GM23338 (cell line): ENCODE data around the gene ACOXL. TPM values are rescaled to one million over a fixed set of nuclear protein-coding genes. Genes with fewer than 3 reads are reported as not detected.

Experiments
- ATAC-seq: fragments of 200-7000 bp; cut with Tn5 transposase; 3 replicates; pipeline ENCODE4 v1.9.1; 2020
- DNase-seq: peaks from one replicate; pipeline ENCODE4 v3.0.0-alpha.2; 2015; ENCODE audit warnings: low spot score
- H2AFZ ChIP-seq: fragments of 200-600 bp; sonication (generic); 2 replicates; pipeline ENCODE4 v1.8.0; 2016; ENCODE audit warnings: antibody characterized with exemption, mild to moderate bottlenecking, moderate library complexity
- H3F3A ChIP-seq: fragments of 200-600 bp; sonication (generic); replicated peaks from 2 replicates; pipeline ENCODE4 v1.8.0; 2017; ENCODE audit warnings: antibody characterized with exemption, mixed run types, low read depth
- H3K27ac ChIP-seq: fragments of 200-600 bp; sonication (generic); 2 replicates; pipeline ENCODE4 v1.6.1; 2016; ENCODE audit warnings: low read depth
- H3K27me3 ChIP-seq: fragments of 200-600 bp; sonication (generic); 2 replicates; pipeline ENCODE4 v1.8.0; 2016; ENCODE audit warnings: mild to moderate bottlenecking, mixed run types, moderate library complexity; ENCODE audit not compliant: insufficient read depth
- H3K36me3 ChIP-seq: fragments of 200-600 bp; sonication (generic); 2 replicates; pipeline ENCODE4 v1.8.0; 2016; ENCODE audit warnings: mild to moderate bottlenecking; ENCODE audit not compliant: insufficient read depth
- H3K4me1 ChIP-seq: fragments of 200-600 bp; sonication (generic); 2 replicates; pipeline ENCODE4 v1.8.0; 2016; ENCODE audit warnings: mild to moderate bottlenecking, moderate library complexity; ENCODE audit not compliant: insufficient read depth
- H3K4me2 ChIP-seq: fragments of 200-600 bp; sonication (generic); 2 replicates; pipeline ENCODE4 v1.7.1; 2017; ENCODE audit warnings: mixed run types
- H3K4me3 ChIP-seq: fragments of 200-600 bp; sonication (generic); 2 replicates; pipeline ENCODE4 v1.6.1; 2016; ENCODE audit warnings: mixed run types
- H3K79me2 ChIP-seq: fragments of 200-600 bp; sonication (generic); replicated peaks from 2 replicates; pipeline ENCODE4 v1.8.0; 2017; ENCODE audit warnings: mild to moderate bottlenecking; ENCODE audit not compliant: insufficient read depth
- H3K9me2 ChIP-seq: fragments of 200-600 bp; sonication (generic); 2 replicates; pipeline ENCODE4 v1.8.0; 2017; ENCODE audit not compliant: insufficient read depth
- H4K20me1 ChIP-seq: fragments of 200-600 bp; sonication (generic); replicated peaks from 2 replicates; pipeline ENCODE4 v1.8.0; 2017; ENCODE audit warnings: mild to moderate bottlenecking; ENCODE audit not compliant: insufficient read depth
- H3K27ac Mint-ChIP-seq: 2 replicates; pipeline ENCODE4 v1.8.0; 2020; ENCODE audit warnings: inconsistent platforms, mild to moderate bottlenecking, moderate library complexity, mixed read lengths
- H3K27me3 Mint-ChIP-seq: 3 replicates; pipeline ENCODE4 v1.8.0; 2022; ENCODE audit warnings: low read depth, mild to moderate bottlenecking, moderate library complexity, mixed read lengths, inconsistent platforms; ENCODE audit not compliant: insufficient read depth, poor library complexity
- H3K36me3 Mint-ChIP-seq: 3 replicates; pipeline ENCODE4 v1.8.0; 2021; ENCODE audit warnings: low read depth, mild to moderate bottlenecking, inconsistent platforms, moderate library complexity, mixed read lengths
- H3K4me1 Mint-ChIP-seq: 3 replicates; pipeline ENCODE4 v1.8.0; 2020; ENCODE audit warnings: mild to moderate bottlenecking, inconsistent platforms, mixed read lengths
- H3K4me3 Mint-ChIP-seq: 3 replicates; pipeline ENCODE4 v1.8.0; 2021; ENCODE audit warnings: moderate library complexity, mild to moderate bottlenecking, inconsistent platforms, mixed read lengths
- H3K9me3 Mint-ChIP-seq: 3 replicates; pipeline ENCODE4 v1.8.0; 2020; ENCODE audit warnings: moderate library complexity, mild to moderate bottlenecking, inconsistent platforms, mixed read lengths
- CREB1 ChIP-seq: fragments of 250-450 bp; sonication (Bioruptor Pico); IDR thresholded peaks from 2 replicates; pipeline ENCODE4 v1.5.0; 2020; ENCODE audit warnings: low read depth, mild to moderate bottlenecking, moderate library complexity
- EZH2phosphoT487 ChIP-seq: fragments of 200-600 bp; sonication (generic); IDR thresholded peaks from one replicate; pipeline ENCODE4 v1.8.1; 2018; ENCODE audit warnings: antibody characterized with exemption; ENCODE audit not compliant: unreplicated experiment
- NANOG ChIP-seq: IDR thresholded peaks from 2 replicates; pipeline ENCODE4 v1.6.1; 2016; ENCODE audit warnings: antibody characterized with exemption, borderline replicate concordance
- STAT1 ChIP-seq: IDR thresholded peaks from one replicate; pipeline ENCODE4 v1.6.1; 2016; ENCODE audit warnings: antibody characterized with exemption; ENCODE audit not compliant: unreplicated experiment
- ZNF114 ChIP-seq: fragments of 250-450 bp; sonication (Bioruptor Pico); IDR thresholded peaks from 2 replicates; pipeline ENCODE4 v1.5.0; 2020; ENCODE audit warnings: mild to moderate bottlenecking, moderate library complexity
- ZNF331 ChIP-seq: fragments of 250-450 bp; sonication (Bioruptor Pico); IDR thresholded peaks from 2 replicates; pipeline ENCODE4 v1.5.0; 2020; ENCODE audit warnings: low read depth, mild to moderate bottlenecking, moderate library complexity
- polyA plus RNA-seq: library from polyadenylated mRNA; unstranded; fragments of >200 nt; fragmentation: Nextera tagmentation; extraction: Ambion mirVana; gene quantifications from 2 replicates; pipeline ENCODE4 v1.2.1, GENCODE V29; 2016
- total RNA-seq: library from RNA; depleted of rRNA; stranded (reverse); fragments of >200 nt; shearing (Covaris generic); gene quantifications from 2 replicates; pipeline ENCODE4 v1.2.3, GENCODE V29; 2014
- TF ChIP-seq, protein P1 (sequence below), 2 experiments: fragments of 200-600 bp in 1 of 2; sonication (generic) in 1 of 2; conservative IDR thresholded peaks; 2 replicates each; pipeline versions ENCODE4 v1.5.1 to v1.6.1; 2016 to 2017; ENCODE audit warnings: antibody characterized with exemption in 2 of 2, low read depth in 2 of 2, mild to moderate bottlenecking in 2 of 2, moderate library complexity in 1 of 2
- TF ChIP-seq, protein P2 (sequence below): IDR thresholded peaks from 2 replicates; pipeline ENCODE4 v1.6.1; 2016; ENCODE audit warnings: antibody characterized with exemption
- TF ChIP-seq, protein P3 (sequence below): IDR thresholded peaks from one replicate; pipeline ENCODE4 v1.6.1; 2018; ENCODE audit warnings: antibody characterized with exemption; ENCODE audit not compliant: unreplicated experiment
- TF ChIP-seq, protein P4 (sequence below): fragments of 250-450 bp; sonication (Bioruptor Pico); IDR thresholded peaks from 2 replicates; pipeline ENCODE4 v1.5.0; 2020; ENCODE audit warnings: mild to moderate bottlenecking, moderate library complexity

The ACOXL gene
- total and polyA plus RNA-seq, 2 experiments from 2014 or later, result 9.0 to 14.7 TPM

DNA sequence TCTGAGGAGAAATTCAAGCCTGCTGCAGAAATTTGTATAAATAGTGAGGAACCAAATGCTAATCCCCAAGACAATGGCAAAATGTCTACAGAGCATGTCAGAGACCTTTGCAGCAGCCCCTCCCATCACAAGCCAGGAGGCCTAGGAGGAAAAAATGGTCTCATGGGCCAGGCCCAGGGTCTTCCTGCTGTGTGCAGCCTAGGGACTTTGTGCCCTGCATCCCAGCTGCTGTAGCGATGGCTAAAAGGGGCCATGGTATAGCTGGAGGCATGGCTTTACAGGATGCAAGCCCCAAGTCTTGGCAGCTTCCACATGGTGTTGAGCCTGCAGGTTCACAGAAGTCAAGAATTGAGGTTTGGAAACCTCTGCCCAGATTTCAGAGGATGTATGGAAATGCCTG lies 197.2 kb downstream of the ACOXL start:
- Histone ChIP-seq H3K9me2 (0 out of 2 replicates have a peak, but pooled peaks cover 2% of the 10 kb centered on the region), H3K4me2 (no peak overlapping the region), H3K27me3 (no peaks in the 10 kb centered on the region), H3K36me3 (0 out of 2 replicates have a peak, but pooled peaks cover 3% of the 10 kb centered on the region), H3K4me1 (no peaks in the 10 kb centered on the region), H2AFZ (no peak overlapping the region), H3K79me2 (no peaks in the 10 kb centered on the region), H3K27ac (no peak overlapping the region), H3K4me3 (no peak overlapping the region), H4K20me1 (no peaks in the 10 kb centered on the region), H3F3A (no peaks in the 10 kb centered on the region)
- peaks cover 40% of the 10 kb centered on the region for H3K36me3 Mint-ChIP-seq
- TF ChIP-seq CREB1 (CRISPR knock-in tag) (no peak), ZNF114 (no peak), NANOG (no peak)
- TF ChIP-seq, protein P1, sequence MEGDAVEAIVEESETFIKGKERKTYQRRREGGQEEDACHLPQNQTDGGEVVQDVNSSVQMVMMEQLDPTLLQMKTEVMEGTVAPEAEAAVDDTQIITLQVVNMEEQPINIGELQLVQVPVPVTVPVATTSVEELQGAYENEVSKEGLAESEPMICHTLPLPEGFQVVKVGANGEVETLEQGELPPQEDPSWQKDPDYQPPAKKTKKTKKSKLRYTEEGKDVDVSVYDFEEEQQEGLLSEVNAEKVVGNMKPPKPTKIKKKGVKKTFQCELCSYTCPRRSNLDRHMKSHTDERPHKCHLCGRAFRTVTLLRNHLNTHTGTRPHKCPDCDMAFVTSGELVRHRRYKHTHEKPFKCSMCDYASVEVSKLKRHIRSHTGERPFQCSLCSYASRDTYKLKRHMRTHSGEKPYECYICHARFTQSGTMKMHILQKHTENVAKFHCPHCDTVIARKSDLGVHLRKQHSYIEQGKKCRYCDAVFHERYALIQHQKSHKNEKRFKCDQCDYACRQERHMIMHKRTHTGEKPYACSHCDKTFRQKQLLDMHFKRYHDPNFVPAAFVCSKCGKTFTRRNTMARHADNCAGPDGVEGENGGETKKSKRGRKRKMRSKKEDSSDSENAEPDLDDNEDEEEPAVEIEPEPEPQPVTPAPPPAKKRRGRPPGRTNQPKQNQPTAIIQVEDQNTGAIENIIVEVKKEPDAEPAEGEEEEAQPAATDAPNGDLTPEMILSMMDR (conservative IDR thresholded peaks at IDR 0.05; ENCODE audit: low read depth in 2 of 2), result no peak
- TF ChIP-seq, protein P2, sequence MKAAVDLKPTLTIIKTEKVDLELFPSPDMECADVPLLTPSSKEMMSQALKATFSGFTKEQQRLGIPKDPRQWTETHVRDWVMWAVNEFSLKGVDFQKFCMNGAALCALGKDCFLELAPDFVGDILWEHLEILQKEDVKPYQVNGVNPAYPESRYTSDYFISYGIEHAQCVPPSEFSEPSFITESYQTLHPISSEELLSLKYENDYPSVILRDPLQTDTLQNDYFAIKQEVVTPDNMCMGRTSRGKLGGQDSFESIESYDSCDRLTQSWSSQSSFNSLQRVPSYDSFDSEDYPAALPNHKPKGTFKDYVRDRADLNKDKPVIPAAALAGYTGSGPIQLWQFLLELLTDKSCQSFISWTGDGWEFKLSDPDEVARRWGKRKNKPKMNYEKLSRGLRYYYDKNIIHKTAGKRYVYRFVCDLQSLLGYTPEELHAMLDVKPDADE, result no peak
- H3K4me1 Mint-ChIP-seq, result no peaks in the 10 kb centered on the region
- H3K27ac Mint-ChIP-seq, result no peak overlapping the region
- ATAC-seq, result no peak
- H3K4me3 Mint-ChIP-seq, result no peak overlapping the region
- H3K27me3 Mint-ChIP-seq, result peaks cover 2% of the 10 kb centered on the region
- H3K9me3 Mint-ChIP-seq, result peaks cover 32% of the 10 kb centered on the region
- DNase-seq, result no peak

DNA sequence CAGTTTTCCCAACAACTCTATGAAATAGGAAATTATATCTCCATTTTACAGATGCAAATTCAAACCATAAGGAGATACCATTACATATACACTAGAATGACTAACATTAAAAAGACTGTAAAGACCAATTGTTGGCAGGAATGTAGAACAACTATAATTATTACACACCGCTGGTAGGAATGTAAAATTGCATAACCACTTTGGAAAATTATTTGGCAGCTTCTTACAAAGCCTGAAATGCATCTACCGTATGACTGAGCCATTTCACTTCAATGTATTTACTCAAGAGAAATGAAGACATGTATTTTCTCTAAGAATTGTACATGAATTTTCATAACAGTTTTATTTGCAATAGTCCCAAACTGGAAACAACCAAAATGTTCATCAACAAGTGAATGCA lies 199.3 kb downstream of the ACOXL start:
- Histone ChIP-seq H3K4me3 (no peak overlapping the region), H3K27ac (no peak overlapping the region), H3K9me2 (0 out of 2 replicates have a peak, but pooled peaks cover 2% of the 10 kb centered on the region), H2AFZ (no peak overlapping the region), H3K79me2 (no peaks in the 10 kb centered on the region), H3F3A (no peaks in the 10 kb centered on the region), H3K36me3 (0 out of 2 replicates have a peak, but pooled peaks cover 3% of the 10 kb centered on the region), H4K20me1 (no peaks in the 10 kb centered on the region), H3K4me1 (no peaks in the 10 kb centered on the region), H3K27me3 (no peaks in the 10 kb centered on the region), H3K4me2 (no peak overlapping the region)
- no peak for ATAC-seq
- Mint-ChIP-seq H3K36me3 (peaks cover 40% of the 10 kb centered on the region), H3K27me3 (peaks cover 3% of the 10 kb centered on the region), H3K27ac (no peak overlapping the region), H3K9me3 (peaks cover 32% of the 10 kb centered on the region), H3K4me3 (no peak overlapping the region), H3K4me1 (no peaks in the 10 kb centered on the region)
- DNase-seq, result no peak
- TF ChIP-seq, protein P3, sequence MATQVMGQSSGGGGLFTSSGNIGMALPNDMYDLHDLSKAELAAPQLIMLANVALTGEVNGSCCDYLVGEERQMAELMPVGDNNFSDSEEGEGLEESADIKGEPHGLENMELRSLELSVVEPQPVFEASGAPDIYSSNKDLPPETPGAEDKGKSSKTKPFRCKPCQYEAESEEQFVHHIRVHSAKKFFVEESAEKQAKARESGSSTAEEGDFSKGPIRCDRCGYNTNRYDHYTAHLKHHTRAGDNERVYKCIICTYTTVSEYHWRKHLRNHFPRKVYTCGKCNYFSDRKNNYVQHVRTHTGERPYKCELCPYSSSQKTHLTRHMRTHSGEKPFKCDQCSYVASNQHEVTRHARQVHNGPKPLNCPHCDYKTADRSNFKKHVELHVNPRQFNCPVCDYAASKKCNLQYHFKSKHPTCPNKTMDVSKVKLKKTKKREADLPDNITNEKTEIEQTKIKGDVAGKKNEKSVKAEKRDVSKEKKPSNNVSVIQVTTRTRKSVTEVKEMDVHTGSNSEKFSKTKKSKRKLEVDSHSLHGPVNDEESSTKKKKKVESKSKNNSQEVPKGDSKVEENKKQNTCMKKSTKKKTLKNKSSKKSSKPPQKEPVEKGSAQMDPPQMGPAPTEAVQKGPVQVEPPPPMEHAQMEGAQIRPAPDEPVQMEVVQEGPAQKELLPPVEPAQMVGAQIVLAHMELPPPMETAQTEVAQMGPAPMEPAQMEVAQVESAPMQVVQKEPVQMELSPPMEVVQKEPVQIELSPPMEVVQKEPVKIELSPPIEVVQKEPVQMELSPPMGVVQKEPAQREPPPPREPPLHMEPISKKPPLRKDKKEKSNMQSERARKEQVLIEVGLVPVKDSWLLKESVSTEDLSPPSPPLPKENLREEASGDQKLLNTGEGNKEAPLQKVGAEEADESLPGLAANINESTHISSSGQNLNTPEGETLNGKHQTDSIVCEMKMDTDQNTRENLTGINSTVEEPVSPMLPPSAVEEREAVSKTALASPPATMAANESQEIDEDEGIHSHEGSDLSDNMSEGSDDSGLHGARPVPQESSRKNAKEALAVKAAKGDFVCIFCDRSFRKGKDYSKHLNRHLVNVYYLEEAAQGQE, result no peak
- TF ChIP-seq ZNF331 (CRISPR knock-in tag) (no peak), ZNF114 (no peak), NANOG (no peak), STAT1 (no peak), EZH2phosphoT487 (no peak)
- TF ChIP-seq, protein P4, sequence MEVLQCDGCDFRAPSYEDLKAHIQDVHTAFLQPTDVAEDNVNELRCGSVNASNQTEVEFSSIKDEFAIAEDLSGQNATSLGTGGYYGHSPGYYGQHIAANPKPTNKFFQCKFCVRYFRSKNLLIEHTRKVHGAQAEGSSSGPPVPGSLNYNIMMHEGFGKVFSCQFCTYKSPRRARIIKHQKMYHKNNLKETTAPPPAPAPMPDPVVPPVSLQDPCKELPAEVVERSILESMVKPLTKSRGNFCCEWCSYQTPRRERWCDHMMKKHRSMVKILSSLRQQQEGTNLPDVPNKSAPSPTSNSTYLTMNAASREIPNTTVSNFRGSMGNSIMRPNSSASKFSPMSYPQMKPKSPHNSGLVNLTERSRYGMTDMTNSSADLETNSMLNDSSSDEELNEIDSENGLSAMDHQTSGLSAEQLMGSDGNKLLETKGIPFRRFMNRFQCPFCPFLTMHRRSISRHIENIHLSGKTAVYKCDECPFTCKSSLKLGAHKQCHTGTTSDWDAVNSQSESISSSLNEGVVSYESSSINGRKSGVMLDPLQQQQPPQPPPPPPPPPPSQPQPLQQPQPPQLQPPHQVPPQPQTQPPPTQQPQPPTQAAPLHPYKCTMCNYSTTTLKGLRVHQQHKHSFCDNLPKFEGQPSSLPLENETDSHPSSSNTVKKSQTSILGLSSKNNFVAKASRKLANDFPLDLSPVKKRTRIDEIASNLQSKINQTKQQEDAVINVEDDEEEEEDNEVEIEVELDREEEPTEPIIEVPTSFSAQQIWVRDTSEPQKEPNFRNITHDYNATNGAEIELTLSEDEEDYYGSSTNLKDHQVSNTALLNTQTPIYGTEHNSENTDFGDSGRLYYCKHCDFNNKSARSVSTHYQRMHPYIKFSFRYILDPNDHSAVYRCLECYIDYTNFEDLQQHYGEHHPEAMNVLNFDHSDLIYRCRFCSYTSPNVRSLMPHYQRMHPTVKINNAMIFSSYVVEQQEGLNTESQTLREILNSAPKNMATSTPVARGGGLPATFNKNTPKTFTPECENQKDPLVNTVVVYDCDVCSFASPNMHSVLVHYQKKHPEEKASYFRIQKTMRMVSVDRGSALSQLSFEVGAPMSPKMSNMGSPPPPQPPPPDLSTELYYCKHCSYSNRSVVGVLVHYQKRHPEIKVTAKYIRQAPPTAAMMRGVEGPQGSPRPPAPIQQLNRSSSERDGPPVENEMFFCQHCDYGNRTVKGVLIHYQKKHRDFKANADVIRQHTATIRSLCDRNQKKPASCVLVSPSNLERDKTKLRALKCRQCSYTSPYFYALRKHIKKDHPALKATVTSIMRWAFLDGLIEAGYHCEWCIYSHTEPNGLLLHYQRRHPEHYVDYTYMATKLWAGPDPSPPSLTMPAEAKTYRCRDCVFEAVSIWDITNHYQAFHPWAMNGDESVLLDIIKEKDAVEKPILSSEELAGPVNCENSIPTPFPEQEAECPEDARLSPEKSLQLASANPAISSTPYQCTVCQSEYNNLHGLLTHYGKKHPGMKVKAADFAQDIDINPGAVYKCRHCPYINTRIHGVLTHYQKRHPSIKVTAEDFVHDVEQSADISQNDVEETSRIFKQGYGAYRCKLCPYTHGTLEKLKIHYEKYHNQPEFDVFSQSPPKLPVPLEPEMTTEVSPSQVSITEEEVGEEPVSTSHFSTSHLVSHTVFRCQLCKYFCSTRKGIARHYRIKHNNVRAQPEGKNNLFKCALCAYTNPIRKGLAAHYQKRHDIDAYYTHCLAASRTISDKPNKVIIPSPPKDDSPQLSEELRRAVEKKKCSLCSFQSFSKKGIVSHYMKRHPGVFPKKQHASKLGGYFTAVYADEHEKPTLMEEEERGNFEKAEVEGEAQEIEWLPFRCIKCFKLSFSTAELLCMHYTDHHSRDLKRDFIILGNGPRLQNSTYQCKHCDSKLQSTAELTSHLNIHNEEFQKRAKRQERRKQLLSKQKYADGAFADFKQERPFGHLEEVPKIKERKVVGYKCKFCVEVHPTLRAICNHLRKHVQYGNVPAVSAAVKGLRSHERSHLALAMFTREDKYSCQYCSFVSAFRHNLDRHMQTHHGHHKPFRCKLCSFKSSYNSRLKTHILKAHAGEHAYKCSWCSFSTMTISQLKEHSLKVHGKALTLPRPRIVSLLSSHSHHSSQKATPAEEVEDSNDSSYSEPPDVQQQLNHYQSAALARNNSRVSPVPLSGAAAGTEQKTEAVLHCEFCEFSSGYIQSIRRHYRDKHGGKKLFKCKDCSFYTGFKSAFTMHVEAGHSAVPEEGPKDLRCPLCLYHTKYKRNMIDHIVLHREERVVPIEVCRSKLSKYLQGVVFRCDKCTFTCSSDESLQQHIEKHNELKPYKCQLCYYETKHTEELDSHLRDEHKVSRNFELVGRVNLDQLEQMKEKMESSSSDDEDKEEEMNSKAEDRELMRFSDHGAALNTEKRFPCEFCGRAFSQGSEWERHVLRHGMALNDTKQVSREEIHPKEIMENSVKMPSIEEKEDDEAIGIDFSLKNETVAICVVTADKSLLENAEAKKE, result no peak
